Measurements from ENCODE around the gene AUTS2.

The AUTS2 gene

DNA sequence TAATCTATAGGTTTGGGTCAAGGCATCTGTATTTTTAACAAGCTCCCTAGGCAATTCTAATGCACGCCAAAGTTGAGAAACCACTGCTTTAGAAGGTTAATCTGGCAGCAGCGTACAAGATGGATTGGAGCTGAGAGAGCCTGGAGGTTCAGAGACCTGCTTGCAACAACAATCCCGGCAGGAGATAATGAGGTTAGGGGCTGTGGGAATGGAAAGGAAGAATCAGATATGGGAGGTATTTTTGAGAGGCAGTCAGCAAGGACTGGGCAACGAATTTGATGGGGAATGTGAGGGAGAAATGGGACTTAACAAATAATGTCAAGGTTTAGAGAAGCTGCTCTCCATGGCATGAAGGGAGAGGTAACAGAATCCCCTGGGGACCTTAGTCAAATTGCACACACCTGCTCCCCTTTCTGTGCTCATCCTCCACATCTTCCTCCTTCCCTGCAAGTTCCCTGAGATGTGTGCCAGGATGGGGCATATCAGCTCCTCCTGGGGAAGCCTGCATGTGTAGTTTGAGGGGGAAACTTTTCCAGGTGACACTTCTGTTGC is 802.6 kb downstream of the AUTS2 start:
- no peak for DNase-seq

DNA sequence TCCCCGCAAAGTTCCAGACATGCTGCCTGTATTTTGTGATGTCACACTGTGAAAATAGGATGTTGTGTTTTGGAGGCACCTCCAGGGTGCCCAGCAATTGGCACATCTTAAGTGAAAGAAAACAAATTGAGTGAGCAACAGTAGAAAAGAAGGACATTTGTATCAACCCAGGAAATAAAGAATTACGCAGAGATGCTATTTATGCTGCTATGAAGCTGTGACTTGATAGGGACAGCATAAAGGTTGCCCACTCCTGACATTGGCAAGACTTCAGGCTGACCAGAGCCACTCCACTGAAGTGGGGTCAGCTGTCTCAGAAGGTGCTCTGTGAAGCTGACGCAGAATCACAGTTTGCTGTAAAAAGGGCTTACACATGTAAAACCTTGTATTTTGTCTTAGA is 803.8 kb downstream of the AUTS2 start:
- no peak for DNase-seq

DNA sequence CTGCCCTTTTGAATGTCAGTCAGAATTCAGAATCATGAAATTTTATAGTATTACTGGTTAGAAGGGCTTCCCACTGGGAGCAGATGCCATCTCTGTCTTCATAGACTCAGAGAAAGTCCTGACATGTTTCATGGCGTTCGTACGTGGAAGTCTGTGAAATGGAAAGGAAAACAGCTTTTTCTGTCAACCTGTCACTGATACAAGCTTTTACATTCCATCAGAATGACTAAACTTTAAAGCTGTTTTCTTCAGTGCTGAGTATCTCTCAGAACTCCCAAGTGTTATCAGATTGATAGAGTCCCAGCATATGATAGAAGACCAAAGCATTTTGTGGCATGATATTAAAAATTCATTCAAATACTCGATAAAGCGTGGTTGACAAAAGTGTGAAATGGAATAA is 807.0 kb downstream of the AUTS2 start:
- DNase-seq, result no peak

DNA sequence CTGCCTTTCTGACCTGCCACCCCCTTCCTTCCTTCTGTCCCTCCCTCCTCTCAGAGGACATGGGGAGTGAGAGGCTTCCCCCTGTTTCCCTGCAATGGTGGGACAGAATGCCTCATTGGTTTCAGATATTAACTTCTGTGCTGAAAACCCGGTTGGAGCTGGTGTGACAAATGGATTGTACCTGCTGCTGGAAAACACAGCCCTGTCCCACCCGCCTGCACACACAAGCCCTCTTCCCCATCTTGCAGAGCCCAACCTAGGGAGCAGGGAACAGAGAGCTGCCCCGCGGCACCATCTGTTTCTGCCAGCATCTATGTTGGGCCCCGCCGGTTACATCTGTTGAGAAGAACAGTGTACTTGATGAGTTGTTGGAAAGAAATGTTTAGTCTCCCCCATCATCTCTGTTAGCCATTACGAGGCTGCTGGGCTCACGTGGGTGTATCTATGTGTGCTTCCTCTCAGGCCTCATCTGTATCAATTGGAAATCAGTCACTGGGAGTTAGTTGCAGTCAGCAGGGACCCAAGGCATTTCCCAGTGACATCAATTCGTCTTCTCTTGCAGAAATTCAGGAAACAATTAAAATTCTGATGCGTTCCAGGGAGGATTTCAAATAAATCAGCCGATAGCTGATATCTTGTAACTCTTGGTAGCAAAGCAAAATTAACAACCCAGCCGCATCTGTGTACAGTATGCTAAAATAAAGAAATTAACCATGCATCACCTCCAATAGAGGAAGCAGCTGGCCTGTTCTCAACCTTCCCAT is 808.1 kb downstream of the AUTS2 start:
- no peak for DNase-seq

DNA sequence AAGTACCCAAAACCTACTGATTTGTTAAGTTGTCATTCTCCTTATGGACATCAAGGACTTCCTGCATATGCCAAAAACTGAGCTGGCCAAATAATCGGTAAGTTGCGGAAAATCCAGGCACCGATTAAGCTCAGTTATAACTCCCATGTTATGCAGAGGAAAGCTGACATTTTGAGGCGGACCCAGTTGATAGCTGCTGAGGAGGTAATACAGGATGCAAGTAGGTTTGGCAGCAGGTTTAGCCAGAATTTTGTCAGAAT is 808.6 kb downstream of the AUTS2 start:
- no peak for DNase-seq

DNA sequence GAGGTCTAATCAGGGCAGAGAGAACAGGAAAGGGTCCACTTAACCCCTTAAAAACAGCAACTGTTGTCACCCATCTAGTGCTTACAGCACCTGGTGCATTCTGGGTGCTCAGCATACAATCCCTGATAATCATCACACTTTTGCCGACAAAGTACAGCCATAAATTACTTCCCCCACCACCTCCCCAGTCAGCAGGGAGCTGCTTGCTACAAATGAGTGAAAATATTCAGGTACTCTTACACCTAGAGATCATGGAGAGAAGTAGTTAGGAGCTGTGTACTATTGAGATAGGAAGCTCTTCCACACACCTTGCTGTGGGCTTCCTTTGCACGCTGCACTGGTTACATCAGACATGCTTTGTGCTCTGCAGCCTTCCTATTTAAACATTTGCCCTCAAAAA is 810.2 kb downstream of the AUTS2 start:
- no peak for DNase-seq

DNA sequence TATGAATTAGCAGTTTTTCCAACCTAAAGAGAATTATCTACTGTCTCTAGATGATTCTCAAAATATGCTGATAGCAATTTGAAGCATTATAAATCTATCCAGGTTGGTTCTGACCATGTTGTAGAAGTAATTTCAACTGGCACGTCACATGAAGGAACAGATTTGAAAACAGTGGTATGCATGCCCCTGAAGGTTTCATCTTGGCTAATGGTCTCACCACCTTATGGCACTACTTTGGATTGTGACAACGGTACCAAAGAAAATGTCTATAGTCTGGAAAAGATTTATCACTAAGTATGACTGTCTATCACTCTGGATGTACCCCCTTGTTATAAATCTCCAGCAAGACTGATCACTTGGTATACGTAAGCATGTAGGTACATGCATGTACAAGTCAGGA is 810.6 kb downstream of the AUTS2 start:
- no peak for DNase-seq

DNA sequence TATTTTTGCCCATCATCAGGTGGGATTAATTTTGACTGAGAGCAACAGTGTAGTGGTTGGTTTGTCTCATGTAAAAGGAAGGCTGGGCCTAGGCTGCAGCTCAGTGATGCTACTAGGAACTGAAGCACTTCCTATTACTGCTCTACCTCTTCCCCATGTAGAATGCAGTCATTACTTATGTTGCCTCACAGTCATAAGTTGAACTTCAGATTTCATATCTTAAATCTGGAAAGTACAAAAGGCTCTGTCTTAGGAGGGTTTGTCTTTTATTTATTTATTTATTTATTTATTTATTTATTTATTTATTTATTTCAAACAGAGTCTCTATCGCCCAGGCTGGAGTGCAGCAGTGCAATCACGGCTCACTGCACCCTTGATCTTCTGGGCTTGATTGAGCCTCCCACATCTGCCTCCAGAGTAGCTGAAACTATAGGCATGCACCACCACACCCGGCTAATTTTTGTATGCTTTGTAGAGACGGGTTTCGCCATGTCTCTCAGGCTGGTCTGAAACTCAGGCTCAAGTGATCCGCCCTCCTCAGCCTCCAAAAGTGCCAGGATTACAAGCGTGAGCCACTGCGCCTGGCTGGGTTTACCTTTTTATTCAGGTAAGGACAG is 812.0 kb downstream of the AUTS2 start:
- no peak for DNase-seq

DNA sequence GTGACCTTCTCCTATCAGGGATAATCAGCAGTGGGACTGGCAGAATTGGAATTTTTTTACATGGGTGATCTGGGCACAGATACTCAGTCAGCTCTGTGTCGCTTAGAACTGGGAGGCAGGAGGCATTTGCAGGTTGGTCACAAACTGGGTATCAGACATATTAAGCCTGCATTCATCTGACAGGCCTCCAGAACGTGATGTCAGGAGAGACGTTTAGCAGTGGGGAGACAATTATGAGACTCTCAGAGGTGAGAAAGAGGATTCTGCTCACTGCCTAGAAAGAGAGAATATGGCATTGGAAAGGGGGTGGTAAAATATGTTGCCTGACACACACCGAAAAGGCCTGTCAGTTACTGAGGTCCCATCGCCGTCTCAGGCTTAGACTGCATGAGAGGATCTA is 816.1 kb downstream of the AUTS2 start:
- no peak for DNase-seq

DNA sequence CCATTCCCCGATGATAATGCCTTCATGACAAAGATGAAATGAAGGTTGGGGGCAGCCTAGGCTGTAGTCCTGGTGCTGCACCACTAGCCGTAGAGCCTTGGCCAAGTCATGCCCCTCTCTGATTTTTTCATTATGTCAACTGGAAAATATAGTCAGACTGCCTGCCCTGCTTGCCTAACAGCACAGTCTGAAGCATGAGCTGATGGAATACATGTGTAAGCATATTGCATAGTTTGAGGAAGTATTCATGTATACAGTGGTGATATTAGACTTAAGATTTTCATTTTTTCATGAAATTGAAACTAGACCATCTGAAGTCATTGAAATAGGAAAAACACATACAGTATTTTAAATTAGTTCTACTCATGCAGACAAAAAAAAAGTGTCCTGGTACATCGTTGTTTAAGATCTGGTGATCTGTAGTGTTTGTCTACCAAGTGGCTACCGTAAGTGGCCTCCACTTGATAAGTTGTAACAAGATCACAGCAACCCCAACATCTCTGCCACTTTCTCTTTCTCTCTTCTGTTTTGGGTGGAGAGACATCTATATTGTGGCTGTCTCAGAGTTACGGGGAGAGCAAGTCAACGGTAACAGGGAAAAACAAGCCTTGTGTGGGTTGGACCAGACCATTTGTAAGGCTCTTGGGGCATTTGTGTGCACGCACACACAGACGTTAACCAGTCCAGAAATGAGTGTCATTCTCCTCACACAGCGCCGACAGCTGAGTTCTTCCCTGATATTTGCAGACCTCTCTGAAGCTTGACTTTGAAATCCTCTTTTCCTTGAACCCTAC is 817.1 kb downstream of the AUTS2 start:
- no peak for DNase-seq

DNA sequence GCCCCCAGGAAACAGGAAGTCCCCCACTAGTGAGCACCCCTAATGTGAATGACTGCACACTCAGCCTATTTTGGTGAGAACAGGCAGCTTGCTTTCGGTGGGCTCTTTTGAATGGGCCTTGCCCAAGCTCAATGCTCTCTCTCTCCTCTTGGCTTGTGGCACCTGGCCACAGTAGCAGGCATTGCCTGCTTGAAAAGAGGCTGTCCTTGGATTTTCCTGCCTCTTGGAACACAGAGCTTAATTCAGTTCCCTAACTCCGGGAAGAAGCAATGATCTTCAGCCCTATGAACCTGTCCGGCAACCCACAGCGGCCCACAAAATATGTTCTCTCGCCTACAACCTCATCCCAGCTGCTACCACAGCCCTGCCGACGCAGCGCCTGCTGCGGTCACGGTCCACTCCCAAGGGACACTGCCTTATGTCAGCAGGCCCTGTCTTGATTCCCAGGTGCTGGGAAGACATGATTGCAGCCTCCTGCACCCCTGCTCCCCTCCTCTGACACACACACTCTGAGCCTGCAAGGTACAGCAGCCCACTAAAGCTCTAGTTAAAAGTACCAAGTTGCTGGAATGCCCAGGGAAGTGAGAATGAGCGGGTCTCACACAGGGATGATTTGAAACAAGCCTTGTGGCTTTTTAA is 818.2 kb downstream of the AUTS2 start:
- peak in 3 of 58 donors; percentile 10 to 32 (median 26) for DNase-seq

DNA sequence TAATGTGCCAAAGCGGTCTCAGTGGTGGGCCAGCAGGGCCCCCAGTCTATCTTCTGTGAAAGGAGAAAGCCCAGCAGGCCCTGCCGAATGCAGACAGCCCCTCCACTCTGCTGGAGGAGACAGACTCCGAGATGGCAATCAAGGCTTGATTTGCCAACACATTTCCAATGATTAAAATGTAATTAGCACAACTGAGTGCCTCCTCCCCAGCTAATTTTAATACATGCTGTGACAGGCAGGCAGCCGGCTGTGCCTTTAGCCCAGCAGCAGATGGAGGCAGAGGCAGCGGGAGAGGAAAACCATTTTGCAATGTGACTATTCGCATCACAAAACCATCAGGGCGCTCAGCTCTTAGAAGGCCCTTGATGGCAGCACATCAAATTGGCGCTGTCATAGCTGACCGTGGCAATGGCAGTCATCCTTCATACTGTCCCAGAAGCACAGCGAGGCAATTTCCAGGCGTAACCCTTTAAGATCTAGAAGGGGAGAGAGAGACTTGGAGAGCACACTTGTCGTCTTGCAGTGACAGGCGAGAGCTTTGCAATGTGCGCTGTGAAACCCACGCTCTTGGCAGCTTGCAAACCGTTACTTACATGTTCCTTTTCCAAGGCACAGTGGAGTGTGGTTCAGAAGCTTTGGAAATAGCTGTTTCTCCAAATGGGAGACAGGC is 818.8 kb downstream of the AUTS2 start:
- DNase-seq, result peak in 57 of 58 donors; percentile 4 to 89 (median 65)

DNA sequence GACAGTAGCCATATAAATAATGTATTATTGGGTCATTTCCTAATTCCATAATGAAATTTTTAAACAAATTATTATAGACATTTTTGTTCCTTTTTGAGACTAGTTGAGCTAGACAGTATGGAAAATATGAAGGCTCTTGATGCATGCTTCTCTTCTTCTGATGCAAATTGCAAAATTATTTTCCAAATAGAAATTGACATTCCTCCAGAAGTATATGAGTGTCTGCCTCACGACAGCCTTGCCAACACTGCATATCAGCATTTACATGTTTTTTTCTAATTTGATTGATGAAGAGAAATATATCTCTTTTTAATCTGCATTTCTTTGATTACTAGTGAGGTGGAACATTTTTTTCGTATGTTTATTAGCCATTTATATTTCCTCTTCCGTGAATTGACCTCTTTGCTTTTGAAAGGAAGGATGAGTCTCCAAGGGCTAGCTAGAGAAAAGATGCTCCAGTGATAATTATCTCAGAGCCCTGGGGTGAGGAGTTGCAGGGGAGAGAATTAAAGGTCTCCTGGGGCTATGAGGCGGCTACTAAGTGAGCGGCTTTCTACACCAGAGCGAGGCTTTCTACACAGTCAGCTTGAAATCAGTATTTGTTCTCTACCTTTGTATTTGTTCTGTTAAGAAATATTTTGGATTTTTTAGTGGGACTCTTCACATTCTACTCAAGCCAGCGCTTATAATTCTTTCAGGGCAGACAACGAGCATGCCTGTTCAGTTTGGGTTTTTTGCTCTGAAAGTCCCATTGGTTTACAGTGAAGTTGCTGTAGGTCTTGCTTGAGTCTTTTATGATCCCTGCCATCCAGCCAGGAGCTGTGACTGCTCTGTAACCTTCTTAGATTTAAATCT is 821.5 kb downstream of the AUTS2 start:
- DNase-seq, result no peak

DNA sequence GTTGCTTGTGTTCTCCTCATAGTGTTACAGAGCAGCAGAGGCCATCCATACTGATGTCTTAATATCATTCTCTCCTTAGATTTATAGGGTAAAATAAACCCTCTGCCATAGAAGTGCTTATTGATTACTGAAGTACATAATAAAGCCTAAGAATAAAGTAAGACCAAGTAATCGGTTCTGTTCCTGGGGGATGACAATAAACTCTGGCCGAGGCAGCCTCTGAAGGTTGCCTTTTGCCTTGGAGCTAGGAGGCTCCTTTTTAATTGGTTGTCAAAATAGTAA is 822.0 kb downstream of the AUTS2 start:
- DNase-seq, result no peak

DNA sequence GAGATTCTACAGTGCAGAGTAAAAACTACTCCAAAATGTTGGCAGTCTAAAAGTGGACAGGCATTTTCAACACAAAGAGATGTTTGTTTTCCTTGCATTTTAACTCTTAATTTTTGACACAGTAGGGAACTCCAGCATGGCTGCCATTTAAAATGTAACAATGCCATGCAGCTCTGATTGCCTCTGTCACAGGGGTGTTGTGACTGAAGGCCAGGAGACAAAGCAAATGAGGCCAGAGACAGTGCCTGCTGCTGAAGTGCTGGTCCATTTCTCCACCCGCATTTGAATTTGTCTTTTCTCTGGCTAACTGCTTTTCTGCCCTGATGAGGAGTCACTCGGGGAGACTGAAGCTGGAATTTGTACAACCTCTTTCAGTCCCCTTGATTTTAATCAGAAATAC is 823.0 kb downstream of the AUTS2 start:
- DNase-seq, result peak in 1 of 58 donors; percentile 0

DNA sequence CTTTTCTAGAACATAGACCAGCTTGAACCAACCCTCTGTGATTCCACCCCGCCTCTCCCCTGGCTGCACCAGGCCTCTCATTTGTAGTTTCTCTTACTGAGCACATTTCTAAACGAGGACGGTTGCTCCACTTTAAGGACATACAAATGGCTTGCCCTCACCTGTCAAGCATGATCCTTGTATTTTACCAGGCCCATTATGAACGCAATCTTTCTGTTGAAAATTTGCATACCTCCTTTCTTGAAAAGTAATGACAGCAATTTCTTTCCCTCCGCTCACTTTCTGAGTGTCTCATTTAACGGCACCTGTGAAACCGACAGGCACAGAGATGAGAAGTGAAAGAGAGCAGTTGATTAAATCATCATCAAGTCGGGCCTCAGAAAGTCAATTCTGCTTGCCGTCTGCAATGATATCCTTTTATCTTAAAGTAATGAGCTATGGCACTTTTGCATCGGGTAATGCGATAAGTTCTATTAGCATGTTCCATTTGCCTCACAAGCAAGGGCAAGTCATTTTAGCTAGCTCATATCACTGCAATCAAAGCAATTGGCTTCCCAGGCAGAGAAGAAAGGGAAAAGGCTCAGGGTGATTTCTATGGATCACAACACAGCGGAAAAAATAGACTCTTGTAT is 828.1 kb downstream of the AUTS2 start:
- DNase-seq, result no peak

DNA sequence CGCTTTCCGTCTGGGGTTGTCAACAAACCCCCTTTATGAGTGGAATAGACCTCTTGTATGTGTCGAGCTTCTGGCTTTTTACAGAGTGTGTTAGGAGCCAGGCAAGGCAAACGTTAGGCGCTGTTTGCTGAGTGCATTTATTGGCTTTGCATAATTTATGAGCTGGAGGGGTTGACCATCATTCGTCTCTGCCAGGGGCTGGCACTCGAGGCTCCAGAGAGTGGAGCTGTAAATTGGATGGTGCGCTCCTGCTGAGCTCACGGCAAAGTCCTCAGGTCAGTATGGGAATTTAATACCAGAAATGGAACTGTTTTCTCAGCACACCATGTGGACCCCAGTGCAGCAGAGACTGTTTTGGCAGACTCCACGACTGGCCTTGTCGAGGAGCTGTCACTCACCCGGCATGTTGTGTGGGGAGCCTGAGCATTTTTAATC is 834.3 kb downstream of the AUTS2 start:
- DNase-seq, result peak in 18 of 58 donors; percentile 1 to 42 (median 10)

DNA sequence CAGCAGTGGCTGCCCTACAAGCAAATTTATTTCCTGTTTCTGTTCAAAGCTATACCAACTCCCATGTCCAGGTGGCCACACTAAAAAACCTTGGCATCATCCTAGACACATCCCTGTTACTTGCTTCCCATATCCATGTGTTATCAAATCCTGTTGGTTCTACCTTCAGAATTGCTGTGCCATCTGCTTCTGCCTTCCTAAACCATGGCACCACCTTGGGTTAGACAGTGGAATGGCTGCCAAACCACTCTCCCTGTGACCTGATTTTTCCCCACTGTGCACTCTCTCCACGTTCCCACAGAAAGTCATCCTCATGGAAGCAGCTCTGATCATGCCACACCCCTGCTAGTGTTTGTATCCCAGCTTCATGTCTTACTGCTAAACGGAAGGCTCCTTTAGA is 836.1 kb downstream of the AUTS2 start:
- no peak for DNase-seq

DNA sequence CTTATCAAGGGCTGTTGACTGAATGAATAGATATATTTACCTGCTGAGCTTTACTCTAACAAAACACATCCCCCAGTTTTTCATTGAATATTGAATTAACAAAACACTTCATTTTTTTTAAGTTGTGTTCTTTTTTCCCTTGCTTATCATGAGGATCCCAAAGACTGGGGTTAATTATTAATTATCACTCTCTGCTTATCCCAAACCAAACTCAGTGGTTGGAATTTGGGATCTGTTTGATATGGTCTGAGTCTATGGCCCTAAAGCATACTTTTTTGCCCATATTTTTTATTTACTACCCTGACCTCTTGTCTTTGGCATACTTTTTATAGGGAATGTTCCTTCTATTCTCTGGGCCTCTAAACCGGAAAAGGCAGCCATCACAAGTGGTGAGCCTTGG is 836.5 kb downstream of the AUTS2 start:
- DNase-seq, result no peak

DNA sequence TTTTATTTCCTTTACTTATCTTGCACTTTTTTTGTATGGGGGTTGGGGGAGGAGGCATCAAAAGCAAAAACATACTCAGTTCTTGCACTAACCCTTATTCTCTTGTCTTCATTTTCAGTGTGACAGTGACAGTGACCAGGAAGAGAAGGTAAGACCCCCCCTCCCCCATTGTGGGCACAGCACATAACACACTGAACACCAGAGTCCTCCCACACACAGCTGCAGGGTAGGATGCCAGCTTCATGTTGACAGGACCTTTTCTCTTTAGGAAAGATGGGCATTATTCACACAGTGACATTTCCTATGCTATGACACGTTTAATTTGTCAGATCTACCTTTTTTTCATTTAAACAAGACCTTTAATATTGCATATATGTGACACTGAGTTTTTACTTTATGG is 837.4 kb downstream of the AUTS2 start:
- no peak for DNase-seq

Measured in anterior cingulate cortex (tissue), 58 donors.